IMR-90 (cell line): ENCODE measurements around the gene KAT2B. TPM values are rescaled to one million over a fixed set of nuclear protein-coding genes. Genes with fewer than 3 reads are reported as not detected.
A peak's percentile ranks its signal among the peaks of the same experiment; 100 is the strongest.

Source experiments
- ATAC-seq: fragments of 200-7000 bp; cut with Tn5 transposase; 2 replicates; pipeline ENCODE4 v1.9.1; 2020; ENCODE audit warnings: low read depth, mild to moderate bottlenecking, moderate library complexity
- BruUV-seq: library from RNA; stranded (reverse); fragments of 400-500 nt; replicated peaks from 2 replicates; lab custom pipeline; 2021; lab: Mats Ljungman, UMichigan
- CTCF ChIA-PET: fragments of 300-600 bp; formaldehyde crosslinking; extraction: SDS; loops from one replicate; lab custom pipeline; 2021; ENCODE audit warnings: antibody characterized with exemption; lab: Yijun Ruan, JAX
- POLR2A ChIA-PET: fragments of 300-600 bp; sonication (Branson Sonifier 250); formaldehyde crosslinking; loops from one replicate; lab custom pipeline; 2022; ENCODE audit warnings: antibody characterized with exemption; ENCODE audit not compliant: unreplicated experiment; lab: Charles Lee
- DNase-seq: peaks from one replicate; pipeline ENCODE4 v3.0.0; 2013
- H2AFZ ChIP-seq: replicated peaks from 2 replicates; pipeline ENCODE3; 2013; ENCODE audit warnings: low read length, mild to moderate bottlenecking; ENCODE audit not compliant: poor library complexity
- H2AK5ac ChIP-seq: 2 replicates; pipeline ENCODE4 v1.6.1; 2013; ENCODE audit warnings: low read depth, low read length, inconsistent platforms
- H2AK9ac ChIP-seq: replicated peaks from 2 replicates; pipeline ENCODE3; 2013; ENCODE audit warnings: mild to moderate bottlenecking, low read depth, low read length, moderate library complexity; ENCODE audit not compliant: poor library complexity
- H2BK120ac ChIP-seq: 2 replicates; pipeline ENCODE4 v1.6.1; 2013; ENCODE audit warnings: low read depth, low read length, inconsistent platforms
- H2BK15ac ChIP-seq: 3 replicates; pipeline ENCODE4 v1.6.1; 2013; ENCODE audit warnings: low read depth, low read length, inconsistent platforms
- H2BK20ac ChIP-seq: 2 replicates; pipeline ENCODE4 v1.6.1; 2013; ENCODE audit warnings: low read depth, mild to moderate bottlenecking, inconsistent platforms, low read length, moderate library complexity
- H2BK5ac ChIP-seq: 2 replicates; pipeline ENCODE4 v1.6.1; 2013; ENCODE audit warnings: mild to moderate bottlenecking, low read depth, low read length, inconsistent platforms; ENCODE audit not compliant: poor library complexity, severe bottlenecking
- H3K14ac ChIP-seq: replicated peaks from 2 replicates; pipeline ENCODE4 v1.6.1; 2013; ENCODE audit warnings: low read depth, low read length, inconsistent platforms
- H3K18ac ChIP-seq: 2 replicates; pipeline ENCODE4 v1.6.1; 2013; ENCODE audit warnings: low read depth, low read length, control low read depth
- H3K23ac ChIP-seq: 2 replicates; pipeline ENCODE4 v1.6.1; 2013; ENCODE audit warnings: low read depth, low read length, inconsistent platforms
- H3K27ac ChIP-seq: 2 replicates; pipeline ENCODE4 v1.5.1; 2013; ENCODE audit warnings: mild to moderate bottlenecking, control low read depth, low read length; ENCODE audit not compliant: insufficient read depth
- H3K27me3 ChIP-seq: 2 replicates; pipeline ENCODE4 v1.6.1; 2013; ENCODE audit warnings: low read length; ENCODE audit not compliant: control insufficient read depth, insufficient read depth
- H3K36me3 ChIP-seq: 2 replicates; pipeline ENCODE4 v1.6.1; 2013; ENCODE audit warnings: low read length, mixed read lengths; ENCODE audit not compliant: control insufficient read depth, insufficient read depth
- H3K4ac ChIP-seq: 2 replicates; pipeline ENCODE4 v1.6.1; 2013; ENCODE audit warnings: low read depth, low read length, inconsistent platforms
- H3K4me1 ChIP-seq: 2 replicates; pipeline ENCODE4 v1.6.1; 2013; ENCODE audit warnings: low read length, mixed read lengths; ENCODE audit not compliant: control insufficient read depth, insufficient read depth
- H3K4me2 ChIP-seq: 2 replicates; pipeline ENCODE4 v1.6.1; 2013; ENCODE audit warnings: low read depth, mild to moderate bottlenecking, control low read depth, low read length, moderate library complexity
- H3K4me3 ChIP-seq: 2 replicates; pipeline ENCODE4 v1.5.1; 2013; ENCODE audit warnings: low read depth, mild to moderate bottlenecking, control low read depth, low read length, moderate library complexity; ENCODE audit not compliant: insufficient read depth
- H3K56ac ChIP-seq: 2 replicates; pipeline ENCODE4 v1.6.1; 2013; ENCODE audit warnings: low read length, inconsistent platforms; ENCODE audit not compliant: insufficient read depth; ENCODE audit errors: extremely low read depth
- H3K79me1 ChIP-seq, 2 experiments: 2 replicates each; pipeline ENCODE4 v1.6.1; 2013; ENCODE audit warnings: low read length in 2 of 2, inconsistent platforms in 1 of 2, low read depth in 1 of 2
- H3K9ac ChIP-seq: 2 replicates; pipeline ENCODE4 v1.6.1; 2013; ENCODE audit warnings: low read depth, low read length, control low read depth
- H3K9me1 ChIP-seq: 2 replicates; pipeline ENCODE4 v1.6.1; 2013; ENCODE audit warnings: low read length, inconsistent platforms; ENCODE audit not compliant: insufficient read depth
- H3K9me3 ChIP-seq: 2 replicates; pipeline ENCODE4 v1.6.1; 2013; ENCODE audit warnings: low read length; ENCODE audit not compliant: control insufficient read depth, insufficient read depth
- H4K20me1 ChIP-seq: 2 replicates; pipeline ENCODE4 v1.6.1; 2013; ENCODE audit warnings: low read length, inconsistent platforms; ENCODE audit not compliant: insufficient read depth
- H4K5ac ChIP-seq: 2 replicates; pipeline ENCODE4 v1.6.1; 2013; ENCODE audit warnings: mild to moderate bottlenecking, low read depth, low read length, control low read depth
- H4K8ac ChIP-seq, 2 experiments: 2 replicates each; pipeline ENCODE4 v1.6.1; 2013; ENCODE audit warnings: low read depth in 2 of 2, low read length in 2 of 2, control low read depth in 1 of 2, inconsistent platforms in 1 of 2
- H4K91ac ChIP-seq: 2 replicates; pipeline ENCODE4 v1.6.1; 2013; ENCODE audit warnings: low read depth, low read length, inconsistent platforms; ENCODE audit not compliant: insufficient read depth
- BHLHE40 ChIP-seq: fragments of 150-350 bp; IDR thresholded peaks from 2 replicates; pipeline ENCODE4 v1.6.1; 2016; ENCODE audit warnings: mild to moderate bottlenecking, low read depth, low read length
- CEBPB ChIP-seq: IDR thresholded peaks from 2 replicates; pipeline ENCODE4 v1.6.1; 2012; ENCODE audit warnings: low read depth, low read length, improper control_type of control experiment
- CHD1 ChIP-seq: IDR thresholded peaks from 2 replicates; pipeline ENCODE4 v1.6.1; 2012; ENCODE audit warnings: low read depth, low read length, improper control_type of control experiment
- MAFK ChIP-seq: IDR thresholded peaks from 2 replicates; pipeline ENCODE4 v1.6.1; 2012; ENCODE audit warnings: low read depth, low read length, improper control_type of control experiment
- MAZ ChIP-seq: IDR thresholded peaks from 2 replicates; pipeline ENCODE4 v1.6.1; 2012; ENCODE audit warnings: low read depth, mild to moderate bottlenecking, low read length, improper control_type of control experiment, moderate library complexity, borderline replicate concordance
- POLR2A ChIP-seq: IDR thresholded peaks from 2 replicates; pipeline ENCODE4 v1.6.1; 2012; ENCODE audit warnings: mild to moderate bottlenecking, low read depth, low read length
- RCOR1 ChIP-seq: IDR thresholded peaks from 2 replicates; pipeline ENCODE4 v1.6.1; 2012; ENCODE audit warnings: mild to moderate bottlenecking, low read length, improper control_type of control experiment; ENCODE audit not compliant: insufficient replicate concordance
- RFX5 ChIP-seq: IDR thresholded peaks from 2 replicates; pipeline ENCODE4 v1.8.0; 2012; ENCODE audit warnings: low read depth, mild to moderate bottlenecking, low read length, moderate library complexity
- WGBS, 2 experiments: methylation state at CpG; one replicate each; pipeline versions ENCODE4 v1.1.5 to v1.1.7; 2013; ENCODE audit warnings: missing lambda C conversion rate in 2 of 2; ENCODE audit not compliant: insufficient read length in 1 of 2; ENCODE audit errors: extremely low coverage in 2 of 2; 5-methylcytosine and 5-hydroxymethylcytosine counted together
- dilution Hi-C: fragments of 300-500 bp; cut with HindIII; formaldehyde crosslinking; loops from one replicate; pipeline ENCODE4 v1.14.3; 2018; ENCODE audit warnings: low sequenced_read_pairs; ENCODE audit not compliant: unreplicated experiment
- in situ Hi-C: fragments of 300-500 bp; cut with MboI; formaldehyde crosslinking; loops from 3 replicates; pipeline ENCODE4 v1.14.3; 2019; ENCODE audit warnings: low sequenced_read_pairs, inconsistent platforms, mixed read lengths
- intact Hi-C: fragments of 100-400 bp; cut with micrococcal nuclease; formaldehyde crosslinking; loops from 2 replicates; pipeline ENCODE4 v1.10.0; 2022
- polyA plus RNA-seq, 3 experiments: library from polyadenylated mRNA; depleted of rRNA; stranded (reverse); fragments of >200 nt; gene quantifications; 2 replicates each; pipeline ENCODE4 v1.2.3, GENCODE V29; 2012; ENCODE audit warnings: low replicate concordance in 1 of 3
- total RNA-seq: library from RNA; depleted of rRNA; stranded (reverse); fragments of >200 nt; gene quantifications from 2 replicates; pipeline ENCODE4 v1.2.3, GENCODE V29; 2012
- TF ChIP-seq, protein P1 (sequence below): fragments of 150-350 bp; IDR thresholded peaks from 2 replicates; pipeline ENCODE4 v1.6.1; 2017; ENCODE audit warnings: mild to moderate bottlenecking, antibody characterized with exemption, low read length, low read depth
- TF ChIP-seq, protein P2 (sequence below): fragments of 150-350 bp; IDR thresholded peaks from 2 replicates; pipeline ENCODE4 v1.6.1; 2016; ENCODE audit warnings: low read depth, mild to moderate bottlenecking, low read length, moderate library complexity, borderline replicate concordance
- TF ChIP-seq, protein P3 (sequence below): conservative IDR thresholded peaks from 2 replicates; pipeline ENCODE4 v1.5.1; 2012; ENCODE audit warnings: mild to moderate bottlenecking, low read depth, low read length, improper control_type of control experiment

KAT2B gene
- total and polyA plus RNA-seq, 2 of the 4 experiments (the other 2 are of a cell fraction), result 2.0 to 2.2 TPM

DNA sequence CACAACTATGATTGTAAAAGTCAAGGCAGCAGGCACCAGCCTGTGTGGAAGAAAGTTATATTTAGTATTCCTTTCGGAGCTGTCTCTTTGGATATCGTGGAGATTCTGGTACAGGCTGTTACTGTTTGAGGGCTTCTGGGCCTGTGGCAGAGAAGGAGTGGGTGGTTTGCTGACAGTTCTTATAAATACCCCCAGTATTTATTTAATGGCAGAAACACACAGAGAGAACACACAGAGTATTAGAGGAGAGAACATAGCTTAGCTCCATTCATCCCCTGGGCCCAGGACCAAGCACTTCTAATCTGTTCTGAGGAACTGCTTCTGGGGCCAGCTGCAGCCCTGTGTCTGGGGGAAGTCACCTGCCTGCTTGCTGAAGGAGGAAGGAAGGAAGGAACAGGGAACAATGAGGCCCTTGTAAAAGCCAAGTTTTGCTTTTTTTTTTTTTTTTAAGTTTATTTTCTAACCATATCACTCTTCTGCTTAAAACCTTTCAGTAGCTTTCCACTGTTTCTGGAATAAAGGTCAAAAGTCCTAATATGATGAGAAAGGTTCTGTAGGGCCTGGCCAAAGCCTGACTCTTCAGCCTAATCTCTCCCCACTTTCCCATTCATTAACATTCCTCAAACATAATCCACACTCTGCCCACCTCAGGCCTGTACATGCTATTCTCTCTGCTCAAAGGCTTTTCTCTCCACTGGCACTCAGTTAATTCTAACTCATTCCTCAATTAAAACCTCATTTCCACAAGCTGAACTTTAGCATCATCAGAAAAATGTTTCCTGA, 16.4 kb upstream of the KAT2B start:
- Histone ChIP-seq H3K4me3 (no peak overlapping the region), H4K8ac (no peak overlapping the region), H2BK120ac (no peak overlapping the region), H2AK9ac (no peak overlapping the region), H3K79me1 (no peaks in the 10 kb centered on the region), H3K56ac (no peak overlapping the region), H3K36me3 (no peaks in the 10 kb centered on the region), H2BK20ac (no peak overlapping the region), H3K27ac (no peak overlapping the region), H3K4ac (no peak overlapping the region), H3K4me1 (no peaks in the 10 kb centered on the region), H2BK15ac (no peak overlapping the region), H3K4me2 (no peak overlapping the region), H3K23ac (no peak overlapping the region), H2BK5ac (no peak overlapping the region), H4K5ac (no peak overlapping the region), H4K20me1 (no peaks in the 10 kb centered on the region), H3K9me1 (no peaks in the 10 kb centered on the region), H2AK5ac (no peak overlapping the region), H3K9me3 (no peaks in the 10 kb centered on the region), H2AFZ (no peak overlapping the region), H3K14ac (no peak overlapping the region), H3K27me3 (no peaks in the 10 kb centered on the region), H3K9ac (no peak overlapping the region), H4K91ac (no peak overlapping the region), H3K18ac (no peak overlapping the region)
- ATAC-seq, result peak; percentile 42; the same call in 1 of the 2 replicates
- no peak for DNase-seq
- ChIA-PET CTCF (no interaction called here), POLR2A (no interaction called here)
- TF ChIP-seq, protein P1, sequence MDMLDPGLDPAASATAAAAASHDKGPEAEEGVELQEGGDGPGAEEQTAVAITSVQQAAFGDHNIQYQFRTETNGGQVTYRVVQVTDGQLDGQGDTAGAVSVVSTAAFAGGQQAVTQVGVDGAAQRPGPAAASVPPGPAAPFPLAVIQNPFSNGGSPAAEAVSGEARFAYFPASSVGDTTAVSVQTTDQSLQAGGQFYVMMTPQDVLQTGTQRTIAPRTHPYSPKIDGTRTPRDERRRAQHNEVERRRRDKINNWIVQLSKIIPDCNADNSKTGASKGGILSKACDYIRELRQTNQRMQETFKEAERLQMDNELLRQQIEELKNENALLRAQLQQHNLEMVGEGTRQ, result no peak
- TF ChIP-seq CEBPB, result no peak
- no peak for TF ChIP-seq CHD1
- no peak for TF ChIP-seq MAFK
- TF ChIP-seq MAZ, result no peak
- no peak for TF ChIP-seq RFX5
- TF ChIP-seq RCOR1, result no peak
- TF ChIP-seq, protein P2, sequence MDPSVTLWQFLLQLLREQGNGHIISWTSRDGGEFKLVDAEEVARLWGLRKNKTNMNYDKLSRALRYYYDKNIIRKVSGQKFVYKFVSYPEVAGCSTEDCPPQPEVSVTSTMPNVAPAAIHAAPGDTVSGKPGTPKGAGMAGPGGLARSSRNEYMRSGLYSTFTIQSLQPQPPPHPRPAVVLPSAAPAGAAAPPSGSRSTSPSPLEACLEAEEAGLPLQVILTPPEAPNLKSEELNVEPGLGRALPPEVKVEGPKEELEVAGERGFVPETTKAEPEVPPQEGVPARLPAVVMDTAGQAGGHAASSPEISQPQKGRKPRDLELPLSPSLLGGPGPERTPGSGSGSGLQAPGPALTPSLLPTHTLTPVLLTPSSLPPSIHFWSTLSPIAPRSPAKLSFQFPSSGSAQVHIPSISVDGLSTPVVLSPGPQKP, result no peak
- no peak for TF ChIP-seq POLR2A
- TF ChIP-seq BHLHE40, result no peak
- TF ChIP-seq, protein P3, sequence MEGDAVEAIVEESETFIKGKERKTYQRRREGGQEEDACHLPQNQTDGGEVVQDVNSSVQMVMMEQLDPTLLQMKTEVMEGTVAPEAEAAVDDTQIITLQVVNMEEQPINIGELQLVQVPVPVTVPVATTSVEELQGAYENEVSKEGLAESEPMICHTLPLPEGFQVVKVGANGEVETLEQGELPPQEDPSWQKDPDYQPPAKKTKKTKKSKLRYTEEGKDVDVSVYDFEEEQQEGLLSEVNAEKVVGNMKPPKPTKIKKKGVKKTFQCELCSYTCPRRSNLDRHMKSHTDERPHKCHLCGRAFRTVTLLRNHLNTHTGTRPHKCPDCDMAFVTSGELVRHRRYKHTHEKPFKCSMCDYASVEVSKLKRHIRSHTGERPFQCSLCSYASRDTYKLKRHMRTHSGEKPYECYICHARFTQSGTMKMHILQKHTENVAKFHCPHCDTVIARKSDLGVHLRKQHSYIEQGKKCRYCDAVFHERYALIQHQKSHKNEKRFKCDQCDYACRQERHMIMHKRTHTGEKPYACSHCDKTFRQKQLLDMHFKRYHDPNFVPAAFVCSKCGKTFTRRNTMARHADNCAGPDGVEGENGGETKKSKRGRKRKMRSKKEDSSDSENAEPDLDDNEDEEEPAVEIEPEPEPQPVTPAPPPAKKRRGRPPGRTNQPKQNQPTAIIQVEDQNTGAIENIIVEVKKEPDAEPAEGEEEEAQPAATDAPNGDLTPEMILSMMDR, result no peak
- dilution Hi-C loops (no loop called here), in situ Hi-C loops (no loop called here), intact Hi-C loops (no loop called here)
- BruUV-seq, result no TSS peak
- no CpG with 5 or more reads among the region's 2 CpGs for WGBS, 2 experiments
